ENCODE data around the gene OPCML. TPM values are rescaled to one million over a fixed set of nuclear protein-coding genes. Genes with fewer than 3 reads are reported as not detected.

The OPCML gene
- total RNA-seq, 1 experiment from 2014 or later, result not detected

GRCh38 chr11:132853886-132854285 is 678.4 kb downstream of the OPCML start:
- no peaks in the 10 kb centered on the region for H3K4me1 ChIP-seq
- intact Hi-C loops (cut with micrococcal nuclease; ENCODE audit: unreplicated experiment), result no loop called here

GRCh38 chr11:132852361-132852760 is 679.9 kb downstream of the OPCML start:
- Mint-ChIP-seq H3K9me3 (ENCODE audit: unreplicated experiment) (no peaks in the 10 kb centered on the region), H3K36me3 (ENCODE audit: insufficient read depth, unreplicated experiment) (no peaks in the 10 kb centered on the region), H3K4me3 (ENCODE audit: unreplicated experiment) (no peak overlapping the region), H3K27me3 (ENCODE audit: insufficient read depth, unreplicated experiment) (peaks cover 10% of the 10 kb centered on the region), H3K27ac (ENCODE audit: unreplicated experiment) (no peak overlapping the region), H3K4me1 (ENCODE audit: low read depth, unreplicated experiment) (no peaks in the 10 kb centered on the region)
- ChIA-PET CTCF (no interaction called here), POLR2A (no interaction called here)
- TF ChIP-seq CTCF (IDR thresholded peaks at IDR 0.05; ENCODE audit: insufficient read depth in 1 of 2, low read depth in 1 of 2, low read length in 1 of 2, severe bottlenecking in 1 of 2, unreplicated experiment in 1 of 2), result no peak
- H3K9me3 ChIP-seq, result no peaks in the 10 kb centered on the region; the same call in 1 of the 2 replicates
- H3K4me1 ChIP-seq, result no peaks in the 10 kb centered on the region
- no TSS peak for BruUV-seq (replicated peaks)
- intact Hi-C loops (cut with micrococcal nuclease; ENCODE audit: unreplicated experiment), result no loop called here
- no peaks in the 10 kb centered on the region for H3K36me3 ChIP-seq (ENCODE audit: control insufficient read depth, insufficient read depth, low read length)
- H3K4me3 ChIP-seq (ENCODE audit: low read depth, low read length), result no peak overlapping the region
- DNase-seq, result no peak
- H3K27me3 ChIP-seq (replicated peaks; ENCODE audit: control insufficient read depth, insufficient read depth, low read length), result no peaks in the 10 kb centered on the region

More at GRCh38 chr11:132853886-132854285, 678.4 kb downstream of the OPCML start:
- no TSS peak for BruUV-seq (replicated peaks)
- ChIA-PET POLR2A (no interaction called here), CTCF (no interaction called here)
- H3K4me3 ChIP-seq (ENCODE audit: low read depth, low read length), result no peak overlapping the region
- H3K9me3 ChIP-seq, result no peaks in the 10 kb centered on the region
- H3K4me3 Mint-ChIP-seq (ENCODE audit: unreplicated experiment), result no peak overlapping the region
- no peaks in the 10 kb centered on the region for H3K36me3 Mint-ChIP-seq (ENCODE audit: insufficient read depth, unreplicated experiment)
- no peak for DNase-seq
- no peaks in the 10 kb centered on the region for H3K27me3 ChIP-seq (replicated peaks; ENCODE audit: control insufficient read depth, insufficient read depth, low read length)
- H3K27ac Mint-ChIP-seq (ENCODE audit: unreplicated experiment), result no peak overlapping the region
- no peaks in the 10 kb centered on the region for H3K36me3 ChIP-seq (ENCODE audit: control insufficient read depth, insufficient read depth, low read length)
- peaks cover 8% of the 10 kb centered on the region for H3K27me3 Mint-ChIP-seq (ENCODE audit: insufficient read depth, unreplicated experiment)
- no peaks in the 10 kb centered on the region for H3K9me3 Mint-ChIP-seq (ENCODE audit: unreplicated experiment)
- no peaks in the 10 kb centered on the region for H3K4me1 Mint-ChIP-seq (ENCODE audit: low read depth, unreplicated experiment)
- no peak for TF ChIP-seq CTCF (IDR thresholded peaks at IDR 0.05; ENCODE audit: insufficient read depth in 1 of 2, low read depth in 1 of 2, low read length in 1 of 2, severe bottlenecking in 1 of 2, unreplicated experiment in 1 of 2)

- H3K4me1 ChIP-seq, result no peaks in the 10 kb centered on the region
- Mint-ChIP-seq H3K27ac (ENCODE audit: unreplicated experiment) (no peak overlapping the region), H3K4me3 (ENCODE audit: unreplicated experiment) (no peak overlapping the region), H3K27me3 (ENCODE audit: insufficient read depth, unreplicated experiment) (peaks cover 6% of the 10 kb centered on the region), H3K36me3 (ENCODE audit: insufficient read depth, unreplicated experiment) (no peaks in the 10 kb centered on the region), H3K4me1 (ENCODE audit: low read depth, unreplicated experiment) (no peaks in the 10 kb centered on the region), H3K9me3 (ENCODE audit: unreplicated experiment) (no peaks in the 10 kb centered on the region)
- H3K27me3 ChIP-seq (replicated peaks; ENCODE audit: control insufficient read depth, insufficient read depth, low read length), result no peaks in the 10 kb centered on the region
- no peak for TF ChIP-seq CTCF (IDR thresholded peaks at IDR 0.05; ENCODE audit: insufficient read depth in 1 of 2, low read depth in 1 of 2, low read length in 1 of 2, severe bottlenecking in 1 of 2, unreplicated experiment in 1 of 2)
- no peak overlapping the region for H3K4me3 ChIP-seq (ENCODE audit: low read depth, low read length)
- H3K9me3 ChIP-seq, result no peaks in the 10 kb centered on the region; the same call in 1 of the 2 replicates
- ChIA-PET CTCF (no interaction called here), POLR2A (no interaction called here)
- no peaks in the 10 kb centered on the region for H3K36me3 ChIP-seq (ENCODE audit: control insufficient read depth, insufficient read depth, low read length)
- DNase-seq, result no peak
- BruUV-seq (replicated peaks), result no TSS peak
- intact Hi-C loops (cut with micrococcal nuclease; ENCODE audit: unreplicated experiment), result no loop called here
Observed at GRCh38 chr11:132851247-132851646, 681.1 kb downstream of the OPCML start.
